Osteocyte (in vitro differentiated cells): ENCODE data around the gene PMEPA1. TPM values are rescaled to one million over a fixed set of nuclear protein-coding genes. Genes with fewer than 3 reads are reported as not detected.
A peak's percentile ranks its signal among the peaks of the same experiment; 100 is the strongest.

Source experiments
- DNase-seq: peaks from one replicate; pipeline ENCODE4 v3.0.0; 2021; ENCODE audit warnings: mixed read lengths; ENCODE audit not compliant: unreplicated experiment; ENCODE audit errors: extremely low spot score
- H3K27ac Mint-ChIP-seq: one replicate; pipeline ENCODE4 v1.8.0; 2021; ENCODE audit warnings: mild to moderate bottlenecking, mixed read lengths; ENCODE audit not compliant: unreplicated experiment
- H3K27me3 Mint-ChIP-seq: one replicate; pipeline ENCODE4 v1.8.0; 2021; ENCODE audit warnings: mixed read lengths; ENCODE audit not compliant: unreplicated experiment
- H3K36me3 Mint-ChIP-seq: one replicate; pipeline ENCODE4 v1.8.0; 2021; ENCODE audit warnings: mixed read lengths; ENCODE audit not compliant: unreplicated experiment
- H3K4me1 Mint-ChIP-seq: one replicate; pipeline ENCODE4 v1.8.0; 2021; ENCODE audit warnings: mixed read lengths; ENCODE audit not compliant: unreplicated experiment
- H3K4me3 Mint-ChIP-seq: one replicate; pipeline ENCODE4 v1.8.0; 2021; ENCODE audit warnings: mild to moderate bottlenecking, moderate library complexity, mixed read lengths; ENCODE audit not compliant: unreplicated experiment
- H3K9me3 Mint-ChIP-seq: one replicate; pipeline ENCODE4 v1.8.0; 2021; ENCODE audit warnings: mixed read lengths; ENCODE audit not compliant: unreplicated experiment
- total RNA-seq: library from RNA; stranded (reverse); gene quantifications from 2 replicates; pipeline ENCODE4 v1.2.1, GENCODE V29; 2021
- TF ChIP-seq, protein P1 (sequence below): fragments of 200-600 bp; sonication (generic); IDR thresholded peaks from 2 replicates; pipeline ENCODE4 v1.5.0; 2021; ENCODE audit warnings: antibody characterized with exemption, mild to moderate bottlenecking, moderate library complexity

The PMEPA1 gene
- total RNA-seq, 1 donor from 2014 or later: 24.1 TPM

DNA sequence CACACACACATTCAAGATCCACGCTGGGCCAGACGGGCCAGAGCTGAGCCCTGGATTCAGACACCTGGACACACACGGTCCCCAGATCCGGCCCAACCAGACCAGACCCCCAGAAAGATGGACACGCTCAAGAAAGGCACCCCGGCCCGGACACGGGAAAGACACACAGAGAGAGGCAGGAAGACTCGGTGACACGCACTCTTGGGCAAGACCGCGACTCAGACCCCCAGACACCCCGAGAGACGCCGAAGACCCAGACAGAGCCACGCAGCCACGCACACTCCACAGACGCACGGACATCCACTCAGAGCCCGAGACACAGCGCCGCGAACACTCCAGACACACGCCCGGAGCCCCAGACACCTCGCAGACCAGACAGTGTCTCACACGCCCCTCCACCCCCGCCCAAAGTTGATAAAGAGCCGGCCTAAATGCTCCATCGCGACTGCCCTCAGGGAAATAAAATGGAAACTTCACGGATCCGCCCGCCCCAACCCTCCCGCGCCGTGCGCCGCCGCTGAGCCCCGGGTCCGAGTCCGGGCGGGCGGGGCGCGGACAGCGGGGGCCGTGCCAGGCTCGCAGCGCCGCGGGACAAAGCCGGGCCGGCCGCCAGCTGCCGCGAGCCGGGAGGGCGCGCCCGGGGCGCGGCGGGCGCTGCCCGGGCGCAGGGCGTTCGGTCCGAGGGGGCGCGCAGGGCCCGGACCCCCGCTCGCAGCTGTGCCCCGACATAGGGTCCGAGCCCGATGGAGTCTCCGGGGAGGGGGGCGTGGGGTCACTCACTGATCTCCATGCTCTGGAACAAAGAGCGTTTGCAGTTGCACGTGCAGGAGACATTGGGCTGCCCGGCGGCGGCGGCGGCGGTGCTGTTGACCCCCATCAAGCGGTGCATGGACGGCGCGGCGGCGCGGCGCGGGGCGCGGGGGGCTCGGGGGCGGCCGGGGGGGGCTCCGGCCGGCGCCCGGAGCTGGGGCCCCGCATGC is 831 bp downstream of the PMEPA1 start:
- H3K27me3 Mint-ChIP-seq: no peaks in the 10 kb centered on the region
- H3K27ac Mint-ChIP-seq: peak overlapping the region; percentile 81
- H3K4me1 Mint-ChIP-seq: peaks cover 66% of the 10 kb centered on the region
- H3K36me3 Mint-ChIP-seq: peaks cover 3% of the 10 kb centered on the region
- no peaks in the 10 kb centered on the region for H3K9me3 Mint-ChIP-seq
- DNase-seq: no peak
- peak overlapping the region; percentile 94 for H3K4me3 Mint-ChIP-seq
- TF ChIP-seq, protein P1, sequence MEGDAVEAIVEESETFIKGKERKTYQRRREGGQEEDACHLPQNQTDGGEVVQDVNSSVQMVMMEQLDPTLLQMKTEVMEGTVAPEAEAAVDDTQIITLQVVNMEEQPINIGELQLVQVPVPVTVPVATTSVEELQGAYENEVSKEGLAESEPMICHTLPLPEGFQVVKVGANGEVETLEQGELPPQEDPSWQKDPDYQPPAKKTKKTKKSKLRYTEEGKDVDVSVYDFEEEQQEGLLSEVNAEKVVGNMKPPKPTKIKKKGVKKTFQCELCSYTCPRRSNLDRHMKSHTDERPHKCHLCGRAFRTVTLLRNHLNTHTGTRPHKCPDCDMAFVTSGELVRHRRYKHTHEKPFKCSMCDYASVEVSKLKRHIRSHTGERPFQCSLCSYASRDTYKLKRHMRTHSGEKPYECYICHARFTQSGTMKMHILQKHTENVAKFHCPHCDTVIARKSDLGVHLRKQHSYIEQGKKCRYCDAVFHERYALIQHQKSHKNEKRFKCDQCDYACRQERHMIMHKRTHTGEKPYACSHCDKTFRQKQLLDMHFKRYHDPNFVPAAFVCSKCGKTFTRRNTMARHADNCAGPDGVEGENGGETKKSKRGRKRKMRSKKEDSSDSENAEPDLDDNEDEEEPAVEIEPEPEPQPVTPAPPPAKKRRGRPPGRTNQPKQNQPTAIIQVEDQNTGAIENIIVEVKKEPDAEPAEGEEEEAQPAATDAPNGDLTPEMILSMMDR: no peak

DNA sequence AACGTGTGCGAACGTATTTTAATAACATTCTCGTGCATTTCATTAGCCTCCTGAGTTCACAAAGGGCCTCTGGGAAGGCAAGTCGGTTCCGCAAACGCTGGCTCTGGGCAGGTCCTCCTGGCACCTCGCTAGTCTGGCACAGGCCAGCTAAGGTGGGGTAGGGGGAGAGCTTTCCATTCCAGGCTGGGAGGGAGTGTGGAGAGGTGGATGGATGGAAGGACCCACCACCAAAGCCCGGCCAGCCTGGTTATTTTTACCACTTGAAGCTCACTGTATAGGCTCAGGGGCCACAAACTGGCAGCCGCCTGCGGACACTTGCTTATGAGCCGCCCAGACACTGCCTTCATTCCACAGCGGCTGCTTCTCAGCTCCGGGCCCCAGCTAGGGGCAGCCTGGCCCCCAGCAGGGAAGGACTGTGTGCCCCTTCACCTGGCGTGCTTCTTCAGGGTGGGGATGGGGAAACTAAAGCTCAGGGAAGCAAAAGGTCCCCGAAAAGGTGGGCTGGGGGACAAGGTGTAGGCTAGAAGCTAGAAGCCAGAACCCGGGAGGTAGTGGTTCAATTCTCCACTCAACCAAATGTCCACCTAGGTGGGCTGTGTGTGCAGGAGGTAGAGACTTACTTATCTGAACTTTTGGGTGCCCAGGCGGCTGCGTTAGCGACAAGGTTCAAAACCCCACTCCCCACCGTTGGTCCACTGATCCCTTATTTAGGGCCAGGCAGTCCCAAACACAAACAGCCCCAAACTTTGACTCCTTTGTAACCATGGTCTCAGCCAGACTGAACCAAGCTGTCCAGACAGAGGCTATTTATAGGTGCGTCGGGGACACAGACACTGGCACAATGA is 1.7 kb downstream of the PMEPA1 start:
- H3K9me3 Mint-ChIP-seq: no peaks in the 10 kb centered on the region
- peaks cover 3% of the 10 kb centered on the region for H3K36me3 Mint-ChIP-seq
- peak overlapping the region; percentile 81 for H3K27ac Mint-ChIP-seq
- no peak for DNase-seq
- H3K4me1 Mint-ChIP-seq: peaks cover 60% of the 10 kb centered on the region
- peak overlapping the region; percentile 94 for H3K4me3 Mint-ChIP-seq
- TF ChIP-seq, protein P1: no peak
- H3K27me3 Mint-ChIP-seq: no peaks in the 10 kb centered on the region

GRCh38 chr20:57707320-57707719 is 2.5 kb downstream of the PMEPA1 start:
- no peaks in the 10 kb centered on the region for H3K9me3 Mint-ChIP-seq
- H3K27me3 Mint-ChIP-seq: no peaks in the 10 kb centered on the region
- DNase-seq: no peak
- TF ChIP-seq, protein P1: no peak
- H3K27ac Mint-ChIP-seq: peak overlapping the region; percentile 81
- peak overlapping the region; percentile 94 for H3K4me3 Mint-ChIP-seq
- H3K4me1 Mint-ChIP-seq: peaks cover 55% of the 10 kb centered on the region
- H3K36me3 Mint-ChIP-seq: peaks cover 3% of the 10 kb centered on the region

DNA sequence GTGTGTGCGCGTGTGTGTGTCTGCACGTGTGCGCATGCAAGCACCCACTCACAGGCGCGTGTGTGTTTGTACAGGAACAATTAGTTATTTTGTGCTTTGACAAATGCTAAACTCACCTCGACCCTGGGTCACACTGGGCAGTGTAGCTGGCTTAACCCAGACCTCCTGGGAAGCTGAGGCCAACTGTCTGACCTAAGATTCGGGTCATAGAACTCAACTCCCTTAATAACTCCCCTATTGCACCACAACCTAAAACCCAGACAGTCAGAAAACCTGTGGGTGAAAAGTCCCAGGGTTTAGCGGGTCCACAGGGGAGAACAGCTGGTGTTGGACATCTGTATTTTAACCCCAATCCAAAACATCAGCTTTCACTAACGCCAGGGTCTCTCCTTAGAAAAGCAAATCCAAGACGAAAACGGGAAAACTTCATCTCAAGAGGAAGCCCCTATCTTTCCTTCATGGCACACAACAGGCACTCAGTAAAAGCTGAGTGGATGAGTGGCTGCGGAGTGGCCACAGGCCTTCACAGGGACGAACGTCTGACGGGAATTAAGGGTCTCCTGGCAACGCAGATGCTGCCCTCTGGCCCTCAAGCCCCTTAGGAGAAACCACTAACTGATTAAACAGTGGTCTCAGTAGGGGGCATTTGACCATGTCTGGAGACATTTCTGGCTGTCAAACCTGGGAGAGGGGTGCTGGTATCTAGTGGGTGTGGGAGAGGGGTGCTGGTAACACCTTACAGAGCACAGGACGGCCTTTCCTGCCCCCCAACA is 4.5 kb downstream of the PMEPA1 start:
- Mint-ChIP-seq H3K4me3 (no peak overlapping the region), H3K4me1 (peaks cover 39% of the 10 kb centered on the region), H3K27me3 (no peaks in the 10 kb centered on the region), H3K27ac (no peak overlapping the region), H3K36me3 (peaks cover 5% of the 10 kb centered on the region), H3K9me3 (no peaks in the 10 kb centered on the region)
- TF ChIP-seq, protein P1: no peak
- no peak for DNase-seq
